HFFc6 (cell line): ENCODE measurements around the gene REEP5. TPM values are rescaled to one million over a fixed set of nuclear protein-coding genes. Genes with fewer than 3 reads are reported as not detected.

ENCODE experiments used
- DNase-seq: peaks from one replicate; pipeline ENCODE4 v3.0.0-alpha.2; 2018
- H3K27ac Mint-ChIP-seq: 2 replicates; pipeline ENCODE4 v1.8.0; 2020; ENCODE audit warnings: mild to moderate bottlenecking, mixed read lengths
- H3K27me3 Mint-ChIP-seq: 2 replicates; pipeline ENCODE4 v1.8.0; 2021; ENCODE audit warnings: mild to moderate bottlenecking, moderate library complexity, mixed read lengths; ENCODE audit not compliant: insufficient read depth
- H3K36me3 Mint-ChIP-seq: 2 replicates; pipeline ENCODE4 v1.8.0; 2021; ENCODE audit warnings: low read depth, mixed read lengths
- H3K4me1 Mint-ChIP-seq: 2 replicates; pipeline ENCODE4 v1.8.0; 2020; ENCODE audit warnings: low read depth, mixed read lengths
- H3K4me3 Mint-ChIP-seq: 2 replicates; pipeline ENCODE4 v1.8.0; 2020; ENCODE audit warnings: mild to moderate bottlenecking, moderate library complexity, mixed read lengths
- H3K9me3 Mint-ChIP-seq: 2 replicates; pipeline ENCODE4 v1.8.0; 2020; ENCODE audit warnings: mild to moderate bottlenecking, mixed read lengths
- CTCF ChIP-seq: fragments of 200-600 bp; sonication (generic); IDR thresholded peaks from 2 replicates; pipeline ENCODE4 v1.5.0; 2021; ENCODE audit warnings: antibody characterized with exemption, mild to moderate bottlenecking
- total RNA-seq, 6 experiments: library from RNA; stranded (reverse); fragmentation: NEBNext Ultra II Directional; extraction: Animal tissue kit (Norgen Biotek cat#: 25700); gene quantifications; 2 replicates in 1 of 6; 3 replicates in 5 of 6; pipeline ENCODE4 v1.2.3, GENCODE V29; 2021

Gene REEP5
- total RNA-seq, 6 experiments from 2014 or later: 95.9 to 143 (median 107) TPM

GRCh38 chr5:112869948-112870347, 52.1 kb downstream of the REEP5 start:
- DNase-seq: no peak
- Mint-ChIP-seq H3K4me1 (no peaks in the 10 kb centered on the region), H3K9me3 (no peaks in the 10 kb centered on the region), H3K27me3 (no peaks in the 10 kb centered on the region; the same call in 1 of the 2 replicates), H3K4me3 (no peak overlapping the region), H3K36me3 (peaks cover 33% of the 10 kb centered on the region), H3K27ac (no peak overlapping the region)
- no peak for TF ChIP-seq CTCF

- no peaks in the 10 kb centered on the region for H3K9me3 Mint-ChIP-seq
- H3K27me3 Mint-ChIP-seq: no peaks in the 10 kb centered on the region; the same call in 1 of the 2 replicates
- H3K4me3 Mint-ChIP-seq: no peak overlapping the region
- TF ChIP-seq CTCF: no peak
- peaks cover 40% of the 10 kb centered on the region for H3K36me3 Mint-ChIP-seq
- H3K4me1 Mint-ChIP-seq: peaks cover 16% of the 10 kb centered on the region
- no peak overlapping the region for H3K27ac Mint-ChIP-seq
- no peak for DNase-seq
Observed at GRCh38 chr5:112867411-112867810, 54.6 kb downstream of the REEP5 start.

- DNase-seq: no peak
- H3K9me3 Mint-ChIP-seq: no peaks in the 10 kb centered on the region
- no peak overlapping the region; the same call in 1 of the 2 replicates for H3K27ac Mint-ChIP-seq
- no peaks in the 10 kb centered on the region; the same call in 1 of the 2 replicates for H3K27me3 Mint-ChIP-seq
- H3K36me3 Mint-ChIP-seq: peaks cover 44% of the 10 kb centered on the region
- no peak for TF ChIP-seq CTCF
- no peak overlapping the region for H3K4me3 Mint-ChIP-seq
- peaks cover 19% of the 10 kb centered on the region for H3K4me1 Mint-ChIP-seq
Observed at GRCh38 chr5:112866739-112867138, 55.3 kb downstream of the REEP5 start.

GRCh38 chr5:112865128-112865527, 56.9 kb downstream of the REEP5 start:
- H3K36me3 Mint-ChIP-seq: peaks cover 50% of the 10 kb centered on the region
- no peak overlapping the region for H3K4me3 Mint-ChIP-seq
- peaks cover 5% of the 10 kb centered on the region for H3K9me3 Mint-ChIP-seq
- no peak overlapping the region for H3K27ac Mint-ChIP-seq
- DNase-seq: no peak
- TF ChIP-seq CTCF: no peak
- peaks cover 26% of the 10 kb centered on the region for H3K4me1 Mint-ChIP-seq
- H3K27me3 Mint-ChIP-seq: no peaks in the 10 kb centered on the region

GRCh38 chr5:112863549-112863948, 58.5 kb downstream of the REEP5 start:
- Mint-ChIP-seq H3K36me3 (peaks cover 36% of the 10 kb centered on the region), H3K4me3 (peak overlapping the region; percentile 98; the same call in 1 of the 2 replicates), H3K4me1 (peaks cover 26% of the 10 kb centered on the region), H3K9me3 (peaks cover 5% of the 10 kb centered on the region), H3K27me3 (no peaks in the 10 kb centered on the region), H3K27ac (no peak overlapping the region)
- TF ChIP-seq CTCF: no peak
- DNase-seq: no peak

- Mint-ChIP-seq H3K27ac (peak overlapping the region; percentile 97), H3K27me3 (no peaks in the 10 kb centered on the region), H3K9me3 (peaks cover 5% of the 10 kb centered on the region), H3K4me3 (peak overlapping the region; percentile 98), H3K36me3 (peaks cover 34% of the 10 kb centered on the region), H3K4me1 (peaks cover 26% of the 10 kb centered on the region)
- DNase-seq: no peak
- TF ChIP-seq CTCF: no peak
Observed at GRCh38 chr5:112862085-112862484, 59.9 kb downstream of the REEP5 start.
